ENCODE data around the gene ARHGEF9.

- TF ChIP-seq CTCF (IDR thresholded peaks at IDR 0.05; ENCODE audit: insufficient read depth, low read length, poor library complexity, severe bottlenecking) = no peak
- no peak for TF ChIP-seq EZH2phosphoT487 (conservative IDR thresholded peaks at IDR 0.05; ENCODE audit: low read length)
Observed at GRCh38 chrX:63673896-63674295, 111.1 kb downstream of the ARHGEF9 start.
